ENCODE results near the gene COPS3. TPM values are rescaled to one million over a fixed set of nuclear protein-coding genes. Genes with fewer than 3 reads are reported as not detected.
A peak's percentile ranks its signal among the peaks of the same experiment; 100 is the strongest.

The COPS3 gene
- total and polyA plus RNA-seq, 2 donors: 56.6 to 105 TPM

GRCh38 chr17:17241656-17242055 lies 39.4 kb downstream of the COPS3 start:
- WGBS: 92% methylated on average over 10 of the region's 10 CpGs
- no peak overlapping the region for H3K4me3 ChIP-seq (ENCODE audit: low read length in 2 of 2)
- no peak for DNase-seq (ENCODE audit: low read depth in 6 of 9, low spot score in 9 of 9)

GRCh38 chr17:17239832-17240231 lies 41.2 kb downstream of the COPS3 start:
- H3K4me3 ChIP-seq (ENCODE audit: low read length in 2 of 2): no peak overlapping the region
- 74% methylated on average over 1 of the region's 1 CpG for WGBS
- DNase-seq (ENCODE audit: low read depth in 6 of 9, low spot score in 9 of 9): peak in 1 of 9 donors; percentile 7
- H3K27ac ChIP-seq (ENCODE audit: low read depth in 1 of 2, low read length in 1 of 2): no peak overlapping the region
- no peaks in the 10 kb centered on the region for H3K9me3 ChIP-seq (ENCODE audit: control insufficient read depth in 2 of 2, insufficient read depth in 1 of 2, low read length in 1 of 2)
- peaks cover 12 to 17% of the 10 kb centered on the region in 2 donors for H3K4me1 ChIP-seq (ENCODE audit: control insufficient read depth in 2 of 2, insufficient read depth in 2 of 2, low read length in 2 of 2)
- H3K36me3 ChIP-seq (ENCODE audit: control insufficient read depth in 2 of 2, insufficient read depth in 2 of 2, low read length in 1 of 2): peaks cover 0 to 2% of the 10 kb centered on the region in 2 donors
- H3K27me3 ChIP-seq (ENCODE audit: control insufficient read depth in 2 of 2, insufficient read depth in 1 of 2, low read length in 1 of 2): no peaks in the 10 kb centered on the region

More at GRCh38 chr17:17241656-17242055, 39.4 kb downstream of the COPS3 start:
- Histone ChIP-seq H3K27ac (ENCODE audit: low read depth in 1 of 2, low read length in 1 of 2) (no peak overlapping the region), H3K27me3 (ENCODE audit: control insufficient read depth in 2 of 2, insufficient read depth in 1 of 2, low read length in 1 of 2) (no peaks in the 10 kb centered on the region), H3K4me1 (ENCODE audit: control insufficient read depth in 2 of 2, insufficient read depth in 2 of 2, low read length in 2 of 2) (peaks cover 0 to 6% of the 10 kb centered on the region in 2 donors), H3K9me3 (ENCODE audit: control insufficient read depth in 2 of 2, insufficient read depth in 1 of 2, low read length in 1 of 2) (no peaks in the 10 kb centered on the region), H3K36me3 (ENCODE audit: control insufficient read depth in 2 of 2, insufficient read depth in 2 of 2, low read length in 1 of 2) (peaks cover 6 to 16% of the 10 kb centered on the region in 2 donors)

GRCh38 chr17:17237026-17237799 lies 43.8 kb downstream of the COPS3 start, which contains the start of gene FLCN:
Gene FLCN, minus strand, starts transcription at chr17:17237168. Its CDS starts 9,031 bp downstream, at chr17:17228137.
- Histone ChIP-seq H3K27ac (ENCODE audit: low read depth in 1 of 2, low read length in 1 of 2) (peak within 1 kb of the TSS; percentile 80 to 93), H3K4me3 (ENCODE audit: low read length in 2 of 2) (peak within 1 kb of the TSS; percentile 78 to 80), H3K4me1 (ENCODE audit: control insufficient read depth in 2 of 2, insufficient read depth in 2 of 2, low read length in 2 of 2) (peaks cover 12 to 17% of the 10 kb centered on the region in 2 donors), H3K27me3 (ENCODE audit: control insufficient read depth in 2 of 2, insufficient read depth in 1 of 2, low read length in 1 of 2) (no peaks in the 10 kb centered on the region), H3K36me3 (ENCODE audit: control insufficient read depth in 2 of 2, insufficient read depth in 2 of 2, low read length in 1 of 2) (peaks cover under 1 to 7% of the 10 kb centered on the region in 2 donors), H3K9me3 (ENCODE audit: control insufficient read depth in 2 of 2, insufficient read depth in 1 of 2, low read length in 1 of 2) (no peaks in the 10 kb centered on the region)
- under 1% methylated on average over 53 of the region's 53 CpGs for WGBS
- DNase-seq (ENCODE audit: low read depth in 6 of 9, low spot score in 9 of 9): peak; percentile 81 to 96 (median 87)

GRCh38 chr17:17236295-17237025 lies 44.6 kb downstream of the COPS3 start:
- Histone ChIP-seq H3K36me3 (ENCODE audit: control insufficient read depth in 2 of 2, insufficient read depth in 2 of 2, low read length in 1 of 2) (peaks cover 8 to 14% of the 10 kb centered on the region in 2 donors), H3K27ac (ENCODE audit: low read depth in 1 of 2, low read length in 1 of 2) (peak overlapping the region in 1 of 2 donors; percentile 93), H3K9me3 (ENCODE audit: control insufficient read depth in 2 of 2, insufficient read depth in 1 of 2, low read length in 1 of 2) (no peaks in the 10 kb centered on the region), H3K4me3 (ENCODE audit: low read length in 2 of 2) (peak overlapping the region; percentile 78 to 80), H3K27me3 (ENCODE audit: control insufficient read depth in 2 of 2, insufficient read depth in 1 of 2, low read length in 1 of 2) (no peaks in the 10 kb centered on the region), H3K4me1 (ENCODE audit: control insufficient read depth in 2 of 2, insufficient read depth in 2 of 2, low read length in 2 of 2) (peaks cover 12 to 17% of the 10 kb centered on the region in 2 donors)
- peak in 3 of 9 donors; percentile 6 to 19 (median 13) for DNase-seq (ENCODE audit: low read depth in 6 of 9, low spot score in 9 of 9)
- 4% methylated on average over 31 of the region's 31 CpGs for WGBS

GRCh38 chr17:17235212-17236174 lies 45.6 kb downstream of the COPS3 start:
- Histone ChIP-seq H3K4me1 (ENCODE audit: control insufficient read depth in 2 of 2, insufficient read depth in 2 of 2, low read length in 2 of 2) (peaks cover 12 to 17% of the 10 kb centered on the region in 2 donors), H3K9me3 (ENCODE audit: control insufficient read depth in 2 of 2, insufficient read depth in 1 of 2, low read length in 1 of 2) (no peaks in the 10 kb centered on the region), H3K36me3 (ENCODE audit: control insufficient read depth in 2 of 2, insufficient read depth in 2 of 2, low read length in 1 of 2) (peaks cover 10 to 18% of the 10 kb centered on the region in 2 donors), H3K27ac (ENCODE audit: low read depth in 1 of 2, low read length in 1 of 2) (peak overlapping the region in 1 of 2 donors; percentile 65), H3K4me3 (ENCODE audit: low read length in 2 of 2) (peak overlapping the region; percentile 78 to 80), H3K27me3 (ENCODE audit: control insufficient read depth in 2 of 2, insufficient read depth in 1 of 2, low read length in 1 of 2) (no peaks in the 10 kb centered on the region)
- WGBS: 85% methylated on average over 19 of the region's 19 CpGs
- no peak for DNase-seq (ENCODE audit: low read depth in 6 of 9, low spot score in 9 of 9)

- no peaks in the 10 kb centered on the region for H3K9me3 ChIP-seq (ENCODE audit: control insufficient read depth in 2 of 2, insufficient read depth in 1 of 2, low read length in 1 of 2)
- peaks cover 11 to 12% of the 10 kb centered on the region in 2 donors for H3K4me1 ChIP-seq (ENCODE audit: control insufficient read depth in 2 of 2, insufficient read depth in 2 of 2, low read length in 2 of 2)
- no peak overlapping the region for H3K27ac ChIP-seq (ENCODE audit: low read depth in 1 of 2, low read length in 1 of 2)
- H3K36me3 ChIP-seq (ENCODE audit: control insufficient read depth in 2 of 2, insufficient read depth in 2 of 2, low read length in 1 of 2): peaks cover 40 to 47% of the 10 kb centered on the region in 2 donors
- 95% methylated on average over 11 of the region's 11 CpGs for WGBS
- H3K27me3 ChIP-seq (ENCODE audit: control insufficient read depth in 2 of 2, insufficient read depth in 1 of 2, low read length in 1 of 2): no peaks in the 10 kb centered on the region
- no peak for DNase-seq (ENCODE audit: low read depth in 6 of 9, low spot score in 9 of 9)
- H3K4me3 ChIP-seq (ENCODE audit: low read length in 2 of 2): no peak overlapping the region
Observed at GRCh38 chr17:17232303-17232621, 48.8 kb downstream of the COPS3 start.

- H3K27ac ChIP-seq (ENCODE audit: low read depth in 1 of 2, low read length in 1 of 2): no peak overlapping the region
- no peaks in the 10 kb centered on the region for H3K27me3 ChIP-seq (ENCODE audit: control insufficient read depth in 2 of 2, insufficient read depth in 1 of 2, low read length in 1 of 2)
- no peaks in the 10 kb centered on the region for H3K9me3 ChIP-seq (ENCODE audit: control insufficient read depth in 2 of 2, insufficient read depth in 1 of 2, low read length in 1 of 2)
- peaks cover 11 to 12% of the 10 kb centered on the region in 2 donors for H3K4me1 ChIP-seq (ENCODE audit: control insufficient read depth in 2 of 2, insufficient read depth in 2 of 2, low read length in 2 of 2)
- WGBS: 95% methylated on average over 16 of the region's 16 CpGs
- H3K36me3 ChIP-seq (ENCODE audit: control insufficient read depth in 2 of 2, insufficient read depth in 2 of 2, low read length in 1 of 2): peaks cover 45 to 51% of the 10 kb centered on the region in 2 donors
- H3K4me3 ChIP-seq (ENCODE audit: low read length in 2 of 2): no peak overlapping the region
- no peak for DNase-seq (ENCODE audit: low read depth in 6 of 9, low spot score in 9 of 9)
Observed at GRCh38 chr17:17231621-17232302, 49.3 kb downstream of the COPS3 start.
